ENCODE data around the gene BCAR1. TPM values are rescaled to one million over a fixed set of nuclear protein-coding genes. Genes with fewer than 3 reads are reported as not detected.

The BCAR1 gene
- total RNA-seq, 1 experiment from 2014 or later = 95.6 TPM

GRCh38 chr16:75252946-75253911, 1.8 kb upstream of the BCAR1 start (continued):
- TF ChIP-seq CTCF (IDR thresholded peaks at IDR 0.05) (no peak), ATF3 (CRISPR knock-in tag; conservative IDR thresholded peaks at IDR 0.05) (no peak), NR1H2 (CRISPR knock-in tag; IDR thresholded peaks at IDR 0.05) (no peak), NR2C2 (CRISPR knock-in tag; IDR thresholded peaks at IDR 0.05) (no peak), NFATC4 (CRISPR knock-in tag; IDR thresholded peaks at IDR 0.05) (no peak), TEAD4 (CRISPR knock-in tag; IDR thresholded peaks at IDR 0.05) (no peak), ZBTB21 (CRISPR knock-in tag; IDR thresholded peaks at IDR 0.05; ENCODE audit: borderline replicate concordance) (no peak), ZBTB43 (CRISPR knock-in tag; IDR thresholded peaks at IDR 0.05) (peak; percentile 49; the same call in 1 of the 2 replicates), STAT6 (CRISPR knock-in tag; conservative IDR thresholded peaks at IDR 0.05; ENCODE audit: low read depth) (no peak), USF2 (CRISPR knock-in tag; IDR thresholded peaks at IDR 0.05) (no peak), ELF4 (CRISPR knock-in tag; IDR thresholded peaks at IDR 0.05; ENCODE audit: low read depth) (no peak), JUN (CRISPR knock-in tag; IDR thresholded peaks at IDR 0.05) (no peak), FOXP4 (CRISPR knock-in tag; IDR thresholded peaks at IDR 0.05) (no peak), EMX1 (CRISPR knock-in tag; IDR thresholded peaks at IDR 0.05) (no peak), ATF2 (CRISPR knock-in tag; IDR thresholded peaks at IDR 0.05; ENCODE audit: borderline replicate concordance, low read depth) (no peak), E2F4 (CRISPR knock-in tag; IDR thresholded peaks at IDR 0.05; ENCODE audit: borderline replicate concordance, low read depth) (no peak), GRHL2 (CRISPR knock-in tag; IDR thresholded peaks at IDR 0.05; ENCODE audit: insufficient replicate concordance, severe bottlenecking) (no peak)

Data from WTC11 (cell line).